K562 (cell line): ENCODE results near the gene A1CF. TPM values are rescaled to one million over a fixed set of nuclear protein-coding genes. Genes with fewer than 3 reads are reported as not detected.
"Not testable (repeated sequence)": the region's sequence is repeated elsewhere in the genome, so short reads cannot be mapped to it uniquely, and the experiment has no call there.

ENCODE experiments used
- ATAC-seq: fragments of 200-7000 bp; cut with Tn5 transposase; 3 replicates; pipeline ENCODE4 v1.9.1; 2020; ENCODE audit warnings: moderate library complexity
- BruUV-seq: library from RNA; stranded (reverse); fragments of 400-500 nt; replicated peaks from 2 replicates; lab custom pipeline; 2021; lab: Mats Ljungman, UMichigan
- CTCF ChIA-PET: fragments of 300-600 bp; formaldehyde crosslinking; extraction: SDS; loops from one replicate; lab custom pipeline; 2021; ENCODE audit warnings: low intra/inter-chr PET ratio; lab: Yijun Ruan, JAX
- POLR2A ChIA-PET: fragments of 300-600, 350-650 bp; sonication (Branson Sonifier 250); formaldehyde crosslinking; extraction: SDS; loops from one replicate; lab custom pipeline; 2021; ENCODE audit warnings: antibody characterized with exemption, inconsistent platforms; lab: Yijun Ruan, JAX
- DNase-seq, 4 experiments: peaks; one replicate each; pipeline versions ENCODE4 v3.0.0 to v3.0.0-alpha.2; 2011 to 2018; ENCODE audit warnings: low spot score in 3 of 4, mixed read lengths in 3 of 4; ENCODE audit errors: extremely low read depth in 1 of 4
- FAIRE-seq: peaks from 2 replicates; lab custom pipeline; 2011; peaks lifted over from hg19 to GRCh38; lab: Jason Lieb, UNC
- H2AFZ ChIP-seq: 2 replicates; pipeline ENCODE4 v1.6.0; 2011; ENCODE audit warnings: low read depth, low read length, control low read depth, inconsistent platforms
- H3K27ac ChIP-seq: fragments of 200-600 bp; 3 replicates; pipeline ENCODE4 v1.8.0; 2011; ENCODE audit warnings: low read depth, mild to moderate bottlenecking, control low read depth, inconsistent platforms, low read length, moderate library complexity, mixed read lengths; ENCODE audit errors: extremely low read depth
- H3K27me3 ChIP-seq, 2 experiments: fragments of 300-600 bp in 1 of 2; 2 replicates in 1 of 2; 3 replicates in 1 of 2; pipeline versions ENCODE4 v1.6.0 to v1.8.0; 2011; ENCODE audit warnings: inconsistent platforms in 2 of 2, low read length in 2 of 2, mild to moderate bottlenecking in 1 of 2, mixed read lengths in 1 of 2, moderate library complexity in 1 of 2; ENCODE audit not compliant: control insufficient read depth in 2 of 2, insufficient read depth in 2 of 2
- H3K36me3 ChIP-seq: fragments of 300-600 bp; 3 replicates; pipeline ENCODE4 v1.8.0; 2011; ENCODE audit warnings: mild to moderate bottlenecking, low read length, inconsistent platforms; ENCODE audit not compliant: control insufficient read depth, insufficient read depth
- H3K4me1 ChIP-seq, 2 experiments: fragments of 200-600 bp in 1 of 2; replicated peaks in 1 of 2; 2 replicates in 1 of 2; 3 replicates in 1 of 2; pipeline versions ENCODE4 v1.5.1 to v1.8.0; 2011; ENCODE audit warnings: inconsistent platforms in 2 of 2, low read length in 2 of 2, mild to moderate bottlenecking in 1 of 2, mixed read lengths in 1 of 2, moderate library complexity in 1 of 2; ENCODE audit not compliant: control insufficient read depth in 2 of 2, insufficient read depth in 2 of 2
- H3K4me2 ChIP-seq: 2 replicates; pipeline ENCODE4 v1.6.1; 2011; ENCODE audit warnings: low read length, control low read depth, inconsistent platforms, mixed read lengths; ENCODE audit not compliant: insufficient read depth
- H3K4me3 ChIP-seq: fragments of 200-600 bp; sonication (generic), shearing (Covaris generic); 2 replicates; pipeline ENCODE4 v1.5.1; 2016; ENCODE audit warnings: control low read depth, inconsistent platforms
- H3K79me2 ChIP-seq: fragments of 200-600 bp; 3 replicates; pipeline ENCODE4 v1.8.0; 2011; ENCODE audit warnings: low read length, inconsistent platforms; ENCODE audit not compliant: control insufficient read depth, insufficient read depth
- H3K9ac ChIP-seq, 2 experiments: 2 replicates each; pipeline versions ENCODE4 v1.6.0 to v1.6.1; 2011; ENCODE audit warnings: low read depth in 2 of 2, low read length in 2 of 2, control low read depth in 1 of 2, inconsistent platforms in 1 of 2, mild to moderate bottlenecking in 1 of 2, mixed read lengths in 1 of 2; ENCODE audit not compliant: insufficient read depth in 1 of 2
- H3K9me1 ChIP-seq: one replicate; pipeline ENCODE4 v1.6.0; 2011; ENCODE audit warnings: inconsistent platforms, mild to moderate bottlenecking, low read length, moderate library complexity; ENCODE audit not compliant: control insufficient read depth, insufficient read depth
- H3K9me3 ChIP-seq: replicated peaks from 2 replicates; pipeline ENCODE4 v1.5.1; 2011; ENCODE audit warnings: low read depth, low read length, inconsistent platforms; ENCODE audit not compliant: control insufficient read depth, insufficient read depth
- H4K20me1 ChIP-seq: replicated peaks from 2 replicates; pipeline ENCODE4 v1.6.1; 2011; ENCODE audit warnings: low read length, inconsistent platforms, mixed read lengths; ENCODE audit not compliant: control insufficient read depth, insufficient read depth
- WGBS: fragments of 100-300 bp; shearing (Covaris generic); methylation state at CpG from one replicate; pipeline ENCODE4 v1.1.6; 2016; ENCODE audit warnings: low coverage, mixed read lengths; ENCODE audit not compliant: insufficient coverage; ENCODE audit errors: missing lambda C conversion rate; 5-methylcytosine and 5-hydroxymethylcytosine counted together
- in situ Hi-C: fragments of 300-500 bp; cut with MboI; formaldehyde crosslinking; loops from 4 replicates; pipeline ENCODE4 v1.15.0; 2018; ENCODE audit warnings: inconsistent platforms, mixed read lengths
- intact Hi-C: fragments of 100-400 bp; cut with micrococcal nuclease; formaldehyde crosslinking; loops from 2 replicates; pipeline ENCODE4 v1.14.2; 2022
- polyA plus RNA-seq, 8 experiments: library from polyadenylated mRNA; depleted of rRNA in 4 of 8; stranded (reverse) in 5 of 8; unstranded in 3 of 8; fragments of >200 nt; fragmentation: Nextera tagmentation in 2 of 8; fragmentation: Illumina TruSeq in 1 of 8; extraction: Ambion mirVana in 2 of 8; extraction: Trizol in 1 of 8; gene quantifications; 2 replicates each; pipeline versions ENCODE4 v1.2.1 to v1.2.3, GENCODE V29; 2011 to 2014; ENCODE audit warnings: inconsistent platforms in 1 of 8, missing spikeins in 1 of 8
- total RNA-seq, 7 experiments: library from RNA; depleted of rRNA in 6 of 7; stranded (reverse); fragments of >200 nt in 6 of 7; fragmentation: Illumina TruSeq in 2 of 7; extraction: Trizol in 2 of 7; gene quantifications; 2 replicates each; pipeline versions ENCODE4 v1.2.1 to v1.2.3, GENCODE V29; 2011 to 2021; ENCODE audit warnings: low replicate concordance in 1 of 7

Gene A1CF
- total and polyA plus RNA-seq, 9 of the 15 experiments (the other 6 are each of a cell fraction or from before 2014, with no cell fraction given): 0.11 TPM; not detected in 8

DNA sequence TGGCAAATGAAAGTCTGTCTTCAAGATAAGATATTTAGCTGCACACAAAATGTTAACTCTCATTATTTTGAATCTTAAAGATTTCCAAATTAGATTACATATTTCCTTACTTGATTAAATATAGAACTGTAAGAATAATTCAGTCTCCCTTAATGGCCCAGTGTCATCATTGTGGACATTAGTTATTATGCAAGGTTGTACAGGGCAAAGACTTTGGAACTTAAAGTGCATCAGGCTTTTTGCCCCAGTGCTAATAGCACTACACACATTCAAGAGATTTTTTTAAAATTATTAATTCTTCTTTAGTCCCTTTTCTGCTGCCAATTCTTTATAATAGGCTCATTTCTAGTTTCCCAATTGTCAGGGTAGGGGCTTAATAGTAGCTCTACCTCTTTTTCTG, 103.4 kb downstream of the A1CF start:
- H3K4me2 ChIP-seq, POLR2A ChIA-PET, BruUV-seq, H2AFZ ChIP-seq, CTCF ChIA-PET, ATAC-seq, H3K27ac ChIP-seq, in situ Hi-C loops, H3K9ac ChIP-seq, H3K9me3 ChIP-seq, H4K20me1 ChIP-seq, H3K9me1 ChIP-seq, H3K79me2 ChIP-seq, FAIRE-seq, intact Hi-C loops, H3K4me3 ChIP-seq, DNase-seq, H3K36me3 ChIP-seq, H3K4me1 ChIP-seq, H3K27me3 ChIP-seq: not testable (repeated sequence)

DNA sequence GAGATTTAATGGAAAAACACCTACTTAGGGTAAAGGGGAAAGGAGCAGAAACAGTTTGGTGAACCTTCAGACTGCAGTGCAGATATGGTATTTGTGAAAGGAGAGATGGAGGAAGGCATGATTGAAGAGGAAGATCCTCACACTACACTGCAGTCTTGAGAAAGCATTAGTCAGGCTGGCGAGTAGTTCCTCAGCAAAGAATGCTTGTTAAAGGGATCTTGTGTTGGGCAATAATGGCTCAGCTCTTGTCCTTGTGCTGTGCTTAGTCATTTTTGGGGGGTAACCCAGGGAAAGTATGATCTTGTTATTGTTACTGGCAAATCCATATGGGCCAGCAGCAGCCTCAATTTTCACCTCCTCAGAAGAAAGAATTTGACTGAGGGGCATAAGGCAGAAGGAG, 105.4 kb downstream of the A1CF start:
- H3K9me3 ChIP-seq, H2AFZ ChIP-seq, in situ Hi-C loops, H3K9me1 ChIP-seq, BruUV-seq, ATAC-seq, DNase-seq, H4K20me1 ChIP-seq, H3K4me2 ChIP-seq, POLR2A ChIA-PET, intact Hi-C loops, H3K4me1 ChIP-seq, H3K27me3 ChIP-seq, H3K27ac ChIP-seq, FAIRE-seq, H3K36me3 ChIP-seq, H3K79me2 ChIP-seq, H3K4me3 ChIP-seq, H3K9ac ChIP-seq, CTCF ChIA-PET: not testable (repeated sequence)
- 0% methylated on average over 1 of the region's 1 CpG for WGBS
